T-helper 9 cell (primary cell): ENCODE data around the gene SPP1.
"Not testable (repeated sequence)": the region's sequence is repeated elsewhere in the genome, so short reads cannot be mapped to it uniquely, and the experiment has no call there.

ENCODE experiments used
- DNase-seq: peaks from one replicate; pipeline ENCODE4 v3.0.0-alpha.2; 2020
- total RNA-seq, 2 donors: gene quantifications; one replicate each; lab custom pipeline; 2026; lab: John Stamatoyannopoulos, UW

The SPP1 gene
- 0 to 0.24 reads per million in 2 donors for total RNA-seq

- no peak for DNase-seq
Measured at GRCh38 chr4:87975466-87975865, at the start of gene SPP1. Gene SPP1 (plus strand): TSS chr4:87975714. CDS start chr4:87976896, 1,182 bp downstream.

DNA sequence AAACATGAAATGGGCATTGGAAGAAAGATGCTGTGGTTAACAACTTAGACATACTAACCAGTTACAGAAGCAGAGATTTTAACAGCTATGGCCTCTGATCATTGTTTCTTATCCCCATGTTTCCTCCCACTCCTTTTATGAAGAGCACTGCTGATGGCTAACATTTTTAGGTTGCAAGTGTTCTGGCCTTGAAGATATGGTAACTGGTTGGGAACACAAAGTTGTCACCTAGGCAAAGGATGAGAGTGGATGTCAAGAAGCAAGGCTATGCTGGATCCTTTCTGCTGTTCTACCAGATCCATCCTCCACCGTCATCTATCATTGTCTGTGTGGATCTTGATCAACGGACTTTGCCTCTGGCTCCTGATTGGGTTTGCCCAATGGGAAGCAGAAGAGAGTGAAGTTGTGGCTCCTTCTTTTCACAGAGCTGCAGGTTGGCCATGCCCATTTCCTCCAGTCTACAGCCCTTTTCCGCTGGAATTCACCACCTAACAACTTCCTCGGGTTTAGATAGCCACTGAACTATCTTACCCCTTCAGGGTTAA lies 48.9 kb upstream of the SPP1 start:
- no peak for DNase-seq

DNA sequence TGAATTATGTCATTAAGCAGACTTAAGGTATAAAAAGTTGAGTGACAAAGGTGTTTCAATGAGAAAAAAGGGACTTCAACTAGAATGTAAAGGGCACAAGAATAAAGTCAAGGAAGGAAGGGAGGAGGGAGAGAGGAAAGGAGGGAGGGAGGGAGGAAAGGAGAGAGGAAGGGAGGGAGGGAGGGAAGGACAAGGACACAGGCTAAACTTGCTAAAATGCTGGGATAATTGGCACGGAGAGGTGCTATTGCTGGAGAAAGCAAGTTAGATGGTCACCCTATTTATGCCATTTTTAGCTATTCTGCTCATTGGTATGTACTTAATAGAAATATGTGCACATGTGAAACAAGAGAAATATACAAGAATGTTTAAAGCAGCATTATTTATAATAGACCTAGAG lies 44.9 kb upstream of the SPP1 start:
- DNase-seq, result no peak

DNA sequence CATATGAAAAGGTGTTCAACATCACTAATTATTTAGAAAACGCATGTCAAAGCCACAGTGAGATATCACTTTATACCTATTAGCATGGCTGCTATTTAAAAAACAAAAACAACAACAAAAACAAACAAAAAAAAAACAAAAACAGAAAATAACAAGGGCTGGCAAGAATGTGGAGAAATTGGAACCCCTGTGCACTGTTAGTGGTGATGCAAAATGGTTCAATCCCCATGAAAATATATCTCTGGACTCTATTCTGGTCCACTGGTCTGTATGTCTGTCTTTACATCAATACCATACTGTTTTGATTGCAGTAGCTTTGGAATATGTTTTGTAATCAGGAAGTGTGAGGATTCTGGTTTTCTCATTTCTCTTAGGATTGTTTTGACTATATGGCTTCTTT lies 43.6 kb upstream of the SPP1 start:
- no peak for DNase-seq

- DNase-seq, result no peak
Measured at GRCh38 chr4:87932718-87933141, 42.8 kb upstream of the SPP1 start.

GRCh38 chr4:87933337-87933736 lies 42.2 kb upstream of the SPP1 start:
- no peak for DNase-seq

GRCh38 chr4:87934157-87934704 lies 41.3 kb upstream of the SPP1 start:
- DNase-seq, result no peak

- DNase-seq, result no peak
Measured at GRCh38 chr4:87934973-87935372, 40.5 kb upstream of the SPP1 start.

DNA sequence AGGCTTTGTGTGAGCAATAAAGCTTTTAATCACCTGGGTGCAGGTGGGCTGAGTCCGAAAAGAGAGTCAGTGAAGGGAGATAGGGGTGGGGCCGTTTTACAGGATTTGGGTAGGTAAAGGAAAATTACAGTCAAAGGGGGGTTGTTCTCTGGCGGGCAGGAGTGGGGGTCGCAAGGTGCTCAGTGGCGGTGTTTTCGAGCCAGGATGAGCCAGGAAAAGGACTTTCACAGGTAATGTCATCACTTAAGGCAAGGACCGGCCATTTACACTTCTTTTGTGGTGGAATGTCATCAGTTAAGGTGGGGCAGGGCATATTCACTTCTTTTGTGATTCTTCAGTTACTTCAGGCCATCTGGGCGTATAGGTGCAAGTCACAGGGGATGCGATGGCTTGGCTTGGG lies 39.6 kb upstream of the SPP1 start:
- not testable (repeated sequence) for DNase-seq

- no peak for DNase-seq
Measured at GRCh38 chr4:87937523-87937922, 38.0 kb upstream of the SPP1 start.

GRCh38 chr4:87938746-87939145 lies 36.8 kb upstream of the SPP1 start:
- DNase-seq, result no peak

- DNase-seq, result no peak
Measured at GRCh38 chr4:87939978-87940690, 35.4 kb upstream of the SPP1 start.

DNA sequence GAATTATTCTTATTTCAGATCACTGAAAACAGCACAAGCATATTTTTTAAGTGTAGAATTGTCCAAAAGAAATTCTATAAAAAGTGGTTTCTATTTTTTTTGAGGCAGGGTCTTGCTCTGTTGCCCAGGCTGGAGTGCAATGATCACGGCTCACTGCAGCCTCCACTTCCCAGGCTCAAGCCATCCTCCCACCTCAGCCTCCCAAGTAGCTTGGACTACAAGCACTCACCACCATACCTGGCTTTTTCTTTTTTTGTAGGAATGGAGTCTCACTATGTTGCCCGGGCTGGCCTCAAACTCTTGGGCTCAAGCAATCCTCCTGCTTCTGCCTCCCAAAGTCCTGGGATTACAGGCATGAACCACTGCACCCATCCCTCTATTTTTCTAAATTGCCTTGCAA lies 34.7 kb upstream of the SPP1 start:
- not testable (repeated sequence) for DNase-seq

DNA sequence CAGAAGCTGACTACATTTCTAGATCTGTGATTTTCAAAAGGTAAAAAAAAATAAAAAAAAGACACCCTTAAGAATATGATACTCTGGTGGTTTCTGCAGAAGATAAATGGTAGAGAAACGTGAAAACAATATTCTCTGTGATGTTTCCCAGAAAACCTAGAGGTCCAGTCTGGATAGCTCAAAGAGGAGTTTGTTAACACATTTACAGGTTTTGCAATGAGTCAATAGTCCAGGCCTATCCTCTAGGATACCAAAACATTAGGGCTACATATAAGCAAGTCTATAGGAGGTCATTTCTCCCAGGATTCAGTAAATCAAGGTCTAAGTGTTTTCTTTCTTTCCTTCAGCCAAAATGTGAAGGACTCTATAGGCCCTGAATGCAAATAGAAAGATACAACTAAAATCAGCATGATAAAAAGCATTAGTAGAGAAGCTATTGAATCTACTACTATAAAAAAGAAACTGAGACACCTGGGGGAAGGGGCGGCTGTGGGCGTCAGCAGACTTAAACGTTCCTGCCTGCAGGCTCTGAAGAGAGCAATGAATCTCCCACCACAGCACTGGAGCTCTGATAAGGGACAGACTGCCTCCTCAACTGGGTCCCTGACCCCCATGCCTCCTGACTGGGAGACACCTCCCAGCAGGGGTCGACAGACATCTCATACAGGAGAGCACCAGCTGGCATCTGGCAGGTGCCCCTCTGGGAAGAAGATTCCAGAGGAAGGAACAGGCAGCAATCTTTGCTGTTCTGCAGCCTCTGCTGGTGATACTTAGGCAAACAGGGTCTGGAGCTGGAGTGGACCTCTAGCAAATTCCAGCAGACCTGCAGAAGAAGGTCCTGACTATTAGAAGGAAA lies 33.7 kb upstream of the SPP1 start:
- no peak for DNase-seq

DNA sequence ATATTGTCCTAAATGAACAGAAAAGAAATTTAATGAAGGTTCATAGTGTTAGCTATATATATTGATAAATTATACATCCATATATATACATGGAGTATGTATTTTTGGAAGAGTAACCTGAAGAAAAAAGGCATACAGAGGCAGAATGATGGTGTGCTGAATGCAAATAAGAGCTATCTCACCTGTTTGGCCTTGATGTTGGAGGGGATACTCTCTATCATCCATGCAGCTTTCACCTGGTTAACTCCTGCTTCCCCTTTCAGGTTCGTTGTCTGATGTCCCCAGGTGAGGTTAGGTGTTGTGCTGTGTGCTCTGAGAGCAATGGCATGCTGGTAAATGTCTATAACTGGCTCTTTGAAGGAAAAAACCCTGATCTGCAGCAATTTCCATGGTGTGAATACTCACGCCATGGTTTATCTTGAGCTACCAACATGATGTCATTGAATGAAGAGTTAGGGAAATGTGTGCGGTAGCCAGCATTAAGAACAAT lies 31.8 kb upstream of the SPP1 start:
- DNase-seq, result no peak

DNA sequence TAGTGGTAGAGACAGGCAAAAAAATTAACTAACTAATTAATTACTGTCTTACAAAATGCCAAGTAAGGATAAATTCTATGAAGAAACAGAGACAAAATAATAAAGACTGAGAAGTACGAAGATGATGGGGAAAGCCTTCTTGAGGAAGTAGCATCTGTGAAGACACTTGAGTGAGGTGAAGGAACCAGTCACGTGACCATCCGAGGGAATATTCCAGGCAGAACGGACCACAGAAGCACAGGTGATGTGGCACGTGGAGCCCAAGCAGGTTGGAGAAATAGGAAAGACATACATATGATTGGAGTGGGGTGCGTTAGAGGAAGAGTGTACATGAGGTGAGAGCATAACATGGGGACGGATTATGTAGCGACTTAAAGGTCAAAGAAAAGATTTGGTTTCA lies 30.5 kb upstream of the SPP1 start:
- no peak for DNase-seq

- DNase-seq, result no peak
Measured at GRCh38 chr4:87946766-87947165, 28.7 kb upstream of the SPP1 start.

DNA sequence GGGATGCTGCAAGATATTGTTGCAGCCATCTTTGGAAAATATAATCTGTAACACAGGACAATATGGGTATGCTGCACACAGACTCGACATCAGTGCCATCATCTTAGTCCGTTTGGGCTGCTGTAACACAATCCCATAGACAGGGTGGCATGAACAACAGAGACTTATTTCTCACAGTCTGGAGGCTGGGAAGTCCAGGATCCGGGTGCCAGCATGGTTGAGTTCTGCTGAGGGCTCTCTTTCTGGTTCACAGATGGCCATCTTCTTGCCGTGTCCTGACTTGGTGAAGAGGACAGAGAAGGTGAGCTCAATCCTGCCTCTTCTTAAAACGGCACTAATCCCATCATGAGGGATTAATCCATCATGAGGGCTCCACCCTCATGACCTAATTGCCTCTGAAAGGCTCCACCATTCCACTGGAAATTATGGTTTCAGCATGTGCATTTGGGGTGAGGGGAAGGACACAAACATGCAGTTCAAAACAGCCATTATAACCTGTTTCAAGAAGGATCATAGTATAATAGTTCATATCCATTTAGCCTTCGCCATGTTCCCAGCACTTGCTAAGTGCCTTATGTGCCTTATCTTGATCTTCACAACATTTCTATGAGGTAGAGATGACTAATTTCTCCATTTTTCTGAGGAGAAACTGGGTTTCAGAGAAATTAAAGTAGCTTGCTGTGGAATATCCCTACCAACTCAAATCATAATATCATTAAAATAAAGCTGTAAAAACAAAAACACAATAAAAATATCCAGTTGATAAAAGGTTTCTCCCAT lies 27.9 kb upstream of the SPP1 start:
- DNase-seq, result no peak

GRCh38 chr4:87949961-87950360 lies 25.6 kb upstream of the SPP1 start:
- DNase-seq, result no peak

DNA sequence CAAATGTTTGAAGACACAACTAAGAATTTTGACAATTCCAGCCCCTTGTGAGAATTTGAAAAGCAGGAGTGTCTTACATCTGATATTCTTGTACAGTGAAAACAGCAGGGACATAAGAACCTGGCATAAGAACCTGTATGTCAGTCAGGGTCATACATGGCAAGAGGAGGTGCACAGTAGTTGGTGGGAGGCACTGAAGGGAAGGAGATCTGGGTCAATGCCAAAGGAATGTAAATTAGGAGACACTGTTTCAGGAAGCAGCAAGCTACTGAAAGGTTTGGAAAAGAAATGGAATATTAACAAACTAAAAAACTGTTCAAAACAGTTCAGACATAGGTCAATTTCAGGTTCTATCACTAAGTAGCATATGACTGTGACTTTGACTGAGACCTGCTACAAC lies 25.0 kb upstream of the SPP1 start:
- no peak for DNase-seq

- DNase-seq, result no peak
Measured at GRCh38 chr4:87950936-87951511, 24.5 kb upstream of the SPP1 start.

DNA sequence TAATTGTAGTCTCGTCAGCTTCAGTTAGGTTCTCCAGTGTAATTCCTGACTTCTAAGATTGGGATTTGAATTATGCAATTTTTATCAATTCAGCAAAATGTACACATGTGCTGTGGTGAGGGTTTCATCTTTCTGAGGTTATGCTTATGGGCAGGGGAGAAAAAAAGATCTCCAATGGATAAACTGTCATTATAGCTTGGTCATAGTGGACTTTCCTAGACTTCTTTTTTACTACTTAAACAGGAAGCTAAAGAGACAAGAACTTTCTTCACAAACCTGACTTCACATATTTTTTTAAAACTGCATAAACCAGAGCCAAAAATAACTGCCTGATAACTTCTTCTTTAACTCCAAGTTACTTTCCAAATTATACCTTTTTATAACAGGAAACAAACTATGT lies 21.7 kb upstream of the SPP1 start:
- DNase-seq, result no peak
